Lower lobe of right lung (tissue), 2 donors: ENCODE data around the gene LMO1. TPM values are rescaled to one million over a fixed set of nuclear protein-coding genes. Genes with fewer than 3 reads are reported as not detected.

Experiments
- ATAC-seq, 2 donors: fragments of 200-7000 bp; cut with Tn5 transposase; one replicate each; pipeline ENCODE4 v1.9.1; 2020 to 2022; ENCODE audit warnings: mild to moderate bottlenecking in 2 of 2, moderate library complexity in 2 of 2
- DNase-seq: peaks from one replicate; pipeline ENCODE4 v3.0.0-alpha.2; 2020
- H3K27ac ChIP-seq: fragments of 200-600 bp; one replicate; pipeline ENCODE4 v1.8.0; 2022
- H3K27me3 ChIP-seq: fragments of 200-600 bp; one replicate; pipeline ENCODE4 v1.8.0; 2022; ENCODE audit warnings: low read depth
- H3K36me3 ChIP-seq: fragments of 200-600 bp; one replicate; pipeline ENCODE4 v1.8.0; 2022; ENCODE audit warnings: mild to moderate bottlenecking
- H3K4me1 ChIP-seq: fragments of 200-600 bp; one replicate; pipeline ENCODE4 v1.8.0; 2022
- H3K4me3 ChIP-seq: fragments of 200-600 bp; one replicate; pipeline ENCODE4 v1.8.0; 2022; ENCODE audit warnings: mild to moderate bottlenecking
- H3K9me3 ChIP-seq: fragments of 200-600 bp; one replicate; pipeline ENCODE4 v1.8.0; 2022
- CTCF ChIP-seq: fragments of 200-600 bp; IDR thresholded peaks from one replicate; pipeline ENCODE4 v1.8.0; 2022; ENCODE audit warnings: antibody characterized with exemption, mild to moderate bottlenecking
- intact Hi-C: fragments of 100-400 bp; cut with DNase I; formaldehyde crosslinking; loops from one replicate; pipeline ENCODE4 v1.11.0; 2022
- total RNA-seq: library from RNA; stranded (reverse); fragmentation: NEBNext Ultra II Directional; extraction: Animal tissue kit (Norgen Biotek cat#: 25700); gene quantifications from one replicate; pipeline ENCODE4 v1.2.1, GENCODE V29; 2021
- donor health status: DM: no; HTN: yes; CAD: no; lungs with severe emphysema.

LMO1 gene
- total RNA-seq, 1 donor from 2014 or later = not detected

GRCh38 chr11:8287703-8288102 is 24.0 kb upstream of the LMO1 start:
- Histone ChIP-seq H3K27ac (no peak overlapping the region), H3K4me1 (peaks cover 12% of the 10 kb centered on the region), H3K27me3 (peaks cover 2% of the 10 kb centered on the region), H3K36me3 (no peaks in the 10 kb centered on the region), H3K4me3 (no peak overlapping the region), H3K9me3 (no peaks in the 10 kb centered on the region)
- intact Hi-C loops = no loop called here
- no peak for ATAC-seq
- no peak for DNase-seq
- no peak for TF ChIP-seq CTCF

- Histone ChIP-seq H3K36me3 (no peaks in the 10 kb centered on the region), H3K4me1 (peaks cover 12% of the 10 kb centered on the region), H3K9me3 (no peaks in the 10 kb centered on the region), H3K27me3 (peaks cover 2% of the 10 kb centered on the region), H3K4me3 (no peak overlapping the region), H3K27ac (no peak overlapping the region)
- TF ChIP-seq CTCF = no peak
- ATAC-seq (no peak), DNase-seq (no peak)
- intact Hi-C loops = no loop called here
Measured at GRCh38 chr11:8287297-8287696, 23.6 kb upstream of the LMO1 start.

- H3K27me3 ChIP-seq = peaks cover 2% of the 10 kb centered on the region
Measured at GRCh38 chr11:8286886-8287285, 23.2 kb upstream of the LMO1 start.

GRCh38 chr11:8285796-8286195 is 22.1 kb upstream of the LMO1 start:
- DNase-seq (no peak), ATAC-seq (no peak)
- Histone ChIP-seq H3K27ac (no peak overlapping the region), H3K9me3 (no peaks in the 10 kb centered on the region), H3K27me3 (peaks cover 2% of the 10 kb centered on the region), H3K4me1 (peaks cover 12% of the 10 kb centered on the region), H3K36me3 (no peaks in the 10 kb centered on the region), H3K4me3 (no peak overlapping the region)
- no peak for TF ChIP-seq CTCF
- intact Hi-C loops = no loop called here

More at GRCh38 chr11:8286886-8287285, 23.2 kb upstream of the LMO1 start:
- H3K4me1 ChIP-seq = peaks cover 12% of the 10 kb centered on the region
- intact Hi-C loops = no loop called here
- ATAC-seq = no peak
- H3K36me3 ChIP-seq = no peaks in the 10 kb centered on the region
- H3K27ac ChIP-seq = no peak overlapping the region
- H3K4me3 ChIP-seq = no peak overlapping the region
- TF ChIP-seq CTCF = no peak
- no peak for DNase-seq
- H3K9me3 ChIP-seq = no peaks in the 10 kb centered on the region

- DNase-seq (no peak), ATAC-seq (no peak)
- H3K27ac ChIP-seq = no peak overlapping the region
- peaks cover 12% of the 10 kb centered on the region for H3K4me1 ChIP-seq
- peaks cover 2% of the 10 kb centered on the region for H3K27me3 ChIP-seq
- no peaks in the 10 kb centered on the region for H3K36me3 ChIP-seq
- no peak overlapping the region for H3K4me3 ChIP-seq
- TF ChIP-seq CTCF = no peak
- no peaks in the 10 kb centered on the region for H3K9me3 ChIP-seq
- intact Hi-C loops = no loop called here
Measured at GRCh38 chr11:8285228-8285627, 21.6 kb upstream of the LMO1 start.
